Natural killer cell (primary cell): ENCODE data around the gene PM20D1. TPM values are rescaled to one million over a fixed set of nuclear protein-coding genes. Genes with fewer than 3 reads are reported as not detected.

Experiments used
- ATAC-seq, 3 donors: fragments of 150-1000 bp in 2 of 3; fragments of 200-7000 bp in 1 of 3; cut with Tn5 transposase; 1 replicate in 1 of 3; 2 replicates in 2 of 3; pipeline ENCODE4 v1.10.0; 2021; ENCODE audit warnings: mild to moderate bottlenecking in 2 of 3, moderate library complexity in 2 of 3
- DNase-seq, 2 donors: peaks; one replicate each; pipeline versions ENCODE4 v3.0.0 to v3.0.0-alpha.2; 2013 to 2021; ENCODE audit warnings: mixed read lengths in 1 of 2
- H3K27ac ChIP-seq: one replicate; pipeline ENCODE4 v1.5.1; 2013; ENCODE audit warnings: mild to moderate bottlenecking, low read length
- H3K27me3 ChIP-seq: one replicate; pipeline ENCODE4 v1.6.1; 2013; ENCODE audit warnings: low read length; ENCODE audit not compliant: control insufficient read depth, insufficient read depth
- H3K36me3 ChIP-seq: one replicate; pipeline ENCODE4 v1.6.1; 2013; ENCODE audit warnings: low read length; ENCODE audit not compliant: control insufficient read depth, insufficient read depth
- H3K4me1 ChIP-seq: one replicate; pipeline ENCODE4 v1.6.1; 2013; ENCODE audit warnings: low read length; ENCODE audit not compliant: control insufficient read depth, insufficient read depth
- H3K4me3 ChIP-seq: one replicate; pipeline ENCODE4 v1.5.1; 2013; ENCODE audit warnings: low read length
- H3K9me3 ChIP-seq: one replicate; pipeline ENCODE4 v1.6.1; 2013; ENCODE audit warnings: low read length; ENCODE audit not compliant: control insufficient read depth, insufficient read depth
- H3K27ac Mint-ChIP-seq, 2 donors: one replicate each; pipeline ENCODE4 v1.8.0; 2022; ENCODE audit warnings: mild to moderate bottlenecking in 2 of 2, mixed read lengths in 2 of 2, moderate library complexity in 1 of 2
- H3K27me3 Mint-ChIP-seq, 2 donors: one replicate each; pipeline ENCODE4 v1.8.0; 2022; ENCODE audit warnings: low read depth in 2 of 2, mixed read lengths in 2 of 2
- H3K36me3 Mint-ChIP-seq: one replicate; pipeline ENCODE4 v1.8.0; 2022; ENCODE audit warnings: mixed read lengths
- H3K4me1 Mint-ChIP-seq, 2 donors: one replicate each; pipeline ENCODE4 v1.8.0; 2022; ENCODE audit warnings: mixed read lengths in 2 of 2
- H3K4me3 Mint-ChIP-seq: one replicate; pipeline ENCODE4 v1.8.0; 2022; ENCODE audit warnings: mild to moderate bottlenecking, moderate library complexity, mixed read lengths
- H3K9me3 Mint-ChIP-seq, 2 donors: one replicate each; pipeline ENCODE4 v1.8.0; 2022; ENCODE audit warnings: mixed read lengths in 2 of 2
- WGBS: methylation state at CpG from one replicate; pipeline ENCODE4 v1.1.7; 2013; ENCODE audit warnings: missing lambda C conversion rate; ENCODE audit not compliant: insufficient coverage; 5-methylcytosine and 5-hydroxymethylcytosine counted together
- intact Hi-C: fragments of 100-400 bp; cut with micrococcal nuclease; formaldehyde crosslinking; loops from one replicate; pipeline ENCODE4 v1.14.2; 2022
- total RNA-seq, 4 donors: library from RNA; stranded (reverse); fragments of 120-200 nt in 1 of 4; gene quantifications; one replicate each; pipeline versions ENCODE4 v1.2.3 to v1.2.4, GENCODE V29; 2013 to 2022
- TF ChIP-seq, protein P1 (sequence below): fragments of 200-600 bp; IDR thresholded peaks from one replicate; pipeline ENCODE4 v1.8.0; 2022; ENCODE audit warnings: antibody characterized with exemption

PM20D1 gene
- total RNA-seq, 3 donors from 2014 or later (not counting 1 experiment from before 2014, with no cell fraction given) = 1.1 to 1.6 TPM; not detected in 1

DNA sequence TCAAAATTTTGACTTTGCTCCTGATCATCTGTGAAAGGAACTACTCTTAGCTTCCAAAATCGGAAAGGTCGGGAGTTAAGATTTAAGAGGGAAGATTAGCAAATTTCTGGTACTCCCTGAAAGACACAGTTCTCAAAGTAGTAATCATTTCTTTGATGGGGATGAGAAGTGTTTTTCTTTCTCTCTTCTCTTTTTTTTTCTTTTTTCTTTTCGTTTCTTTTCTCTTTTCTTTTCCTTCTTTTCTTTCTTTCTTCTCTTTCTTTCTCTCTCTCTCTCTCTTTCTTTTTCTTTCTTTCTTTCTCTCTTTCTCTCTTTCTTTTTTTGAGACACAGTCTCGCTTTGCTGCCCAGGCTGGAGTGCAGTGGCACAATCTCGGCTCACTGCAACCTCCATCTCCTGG is 69.6 kb downstream of the PM20D1 start:
- Mint-ChIP-seq H3K9me3 (no peaks in the 10 kb centered on the region), H3K27me3 (no peaks in the 10 kb centered on the region), H3K4me1 (peaks cover 14 to 25% of the 10 kb centered on the region in 2 donors), H3K4me3 (no peak overlapping the region), H3K27ac (no peak overlapping the region), H3K36me3 (no peaks in the 10 kb centered on the region)
- Histone ChIP-seq H3K36me3 (no peaks in the 10 kb centered on the region), H3K9me3 (no peaks in the 10 kb centered on the region), H3K27me3 (no peaks in the 10 kb centered on the region), H3K4me3 (no peak overlapping the region), H3K27ac (no peak overlapping the region), H3K4me1 (peaks cover 9% of the 10 kb centered on the region)
- ATAC-seq = no peak
- intact Hi-C loops = no loop called here
- WGBS = 96% methylated on average over 5 of the region's 5 CpGs
- TF ChIP-seq, protein P1, sequence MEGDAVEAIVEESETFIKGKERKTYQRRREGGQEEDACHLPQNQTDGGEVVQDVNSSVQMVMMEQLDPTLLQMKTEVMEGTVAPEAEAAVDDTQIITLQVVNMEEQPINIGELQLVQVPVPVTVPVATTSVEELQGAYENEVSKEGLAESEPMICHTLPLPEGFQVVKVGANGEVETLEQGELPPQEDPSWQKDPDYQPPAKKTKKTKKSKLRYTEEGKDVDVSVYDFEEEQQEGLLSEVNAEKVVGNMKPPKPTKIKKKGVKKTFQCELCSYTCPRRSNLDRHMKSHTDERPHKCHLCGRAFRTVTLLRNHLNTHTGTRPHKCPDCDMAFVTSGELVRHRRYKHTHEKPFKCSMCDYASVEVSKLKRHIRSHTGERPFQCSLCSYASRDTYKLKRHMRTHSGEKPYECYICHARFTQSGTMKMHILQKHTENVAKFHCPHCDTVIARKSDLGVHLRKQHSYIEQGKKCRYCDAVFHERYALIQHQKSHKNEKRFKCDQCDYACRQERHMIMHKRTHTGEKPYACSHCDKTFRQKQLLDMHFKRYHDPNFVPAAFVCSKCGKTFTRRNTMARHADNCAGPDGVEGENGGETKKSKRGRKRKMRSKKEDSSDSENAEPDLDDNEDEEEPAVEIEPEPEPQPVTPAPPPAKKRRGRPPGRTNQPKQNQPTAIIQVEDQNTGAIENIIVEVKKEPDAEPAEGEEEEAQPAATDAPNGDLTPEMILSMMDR = no peak
- DNase-seq = no peak

Other genes with a start within 250 kb of the PM20D1 start
- gene ELK4, start 218.1 kb downstream of the PM20D1 start, total RNA-seq = 100 to 1,000 TPM; 107 to 155 (median 139) TPM
- gene SLC45A3, start 169.6 kb downstream of the PM20D1 start, total RNA-seq = 10 to 100 TPM in 1 of 3 donors, 1 to 10 TPM in 1, under 1 TPM in 1; 0.31 to 28.8 (median 1.8) TPM
- 100 to 1,000 TPM in 2 of 3 donors, 10 to 100 TPM in 1; 89.2 to 113 (median 103) TPM for gene NUCKS1, start 100.0 kb downstream of the PM20D1 start, total RNA-seq
- gene RAB29, start 74.7 kb downstream of the PM20D1 start, total RNA-seq = 100 to 1,000 TPM in 1 of 3 donors, 10 to 100 TPM in 2; 69.0 to 120 (median 95.1) TPM
- gene SLC41A1, start 36.9 kb downstream of the PM20D1 start, total RNA-seq = 10 to 100 TPM; 35.3 to 47.1 (median 39.5) TPM
- gene SLC26A9, start 93.3 kb upstream of the PM20D1 start, total RNA-seq = not detected
- gene RAB7B, start 153.3 kb upstream of the PM20D1 start, total RNA-seq = under 1 TPM in 1 of 3 donors, not detected in 2; 0.19 TPM
- not detected for gene CTSE, start 173.8 kb upstream of the PM20D1 start, total RNA-seq
- 10 to 100 TPM in 1 of 3 donors, under 1 TPM in 1, not detected in 1; 0.24 to 21.3 TPM for gene RHEX, start 203.0 kb upstream of the PM20D1 start, total RNA-seq